K562 (cell line): ENCODE results near the gene NDFIP1. TPM values are rescaled to one million over a fixed set of nuclear protein-coding genes. Genes with fewer than 3 reads are reported as not detected.
A peak's percentile ranks its signal among the peaks of the same experiment; 100 is the strongest.

Experiments used
- ATAC-seq: fragments of 200-7000 bp; cut with Tn5 transposase; 3 replicates; pipeline ENCODE4 v1.9.1; 2020; ENCODE audit warnings: moderate library complexity
- BruUV-seq: library from RNA; stranded (reverse); fragments of 400-500 nt; replicated peaks from 2 replicates; lab custom pipeline; 2021; lab: Mats Ljungman, UMichigan
- CTCF ChIA-PET: fragments of 300-600 bp; formaldehyde crosslinking; extraction: SDS; loops from one replicate; lab custom pipeline; 2021; ENCODE audit warnings: low intra/inter-chr PET ratio; lab: Yijun Ruan, JAX
- POLR2A ChIA-PET: fragments of 300-600, 350-650 bp; sonication (Branson Sonifier 250); formaldehyde crosslinking; extraction: SDS; loops from one replicate; lab custom pipeline; 2021; ENCODE audit warnings: antibody characterized with exemption, inconsistent platforms; lab: Yijun Ruan, JAX
- DNase-seq, 4 experiments: peaks; one replicate each; pipeline versions ENCODE4 v3.0.0 to v3.0.0-alpha.2; 2011 to 2018; ENCODE audit warnings: low spot score in 3 of 4, mixed read lengths in 3 of 4; ENCODE audit errors: extremely low read depth in 1 of 4
- FAIRE-seq: peaks from 2 replicates; lab custom pipeline; 2011; peaks lifted over from hg19 to GRCh38; lab: Jason Lieb, UNC
- H2AFZ ChIP-seq: 2 replicates; pipeline ENCODE4 v1.6.0; 2011; ENCODE audit warnings: low read depth, low read length, control low read depth, inconsistent platforms
- H3K27ac ChIP-seq: fragments of 200-600 bp; 3 replicates; pipeline ENCODE4 v1.8.0; 2011; ENCODE audit warnings: low read depth, mild to moderate bottlenecking, control low read depth, inconsistent platforms, low read length, moderate library complexity, mixed read lengths; ENCODE audit errors: extremely low read depth
- H3K27me3 ChIP-seq, 2 experiments: fragments of 300-600 bp in 1 of 2; 2 replicates in 1 of 2; 3 replicates in 1 of 2; pipeline versions ENCODE4 v1.6.0 to v1.8.0; 2011; ENCODE audit warnings: inconsistent platforms in 2 of 2, low read length in 2 of 2, mild to moderate bottlenecking in 1 of 2, mixed read lengths in 1 of 2, moderate library complexity in 1 of 2; ENCODE audit not compliant: control insufficient read depth in 2 of 2, insufficient read depth in 2 of 2
- H3K36me3 ChIP-seq: fragments of 300-600 bp; 3 replicates; pipeline ENCODE4 v1.8.0; 2011; ENCODE audit warnings: mild to moderate bottlenecking, low read length, inconsistent platforms; ENCODE audit not compliant: control insufficient read depth, insufficient read depth
- H3K4me1 ChIP-seq, 2 experiments: fragments of 200-600 bp in 1 of 2; replicated peaks in 1 of 2; 2 replicates in 1 of 2; 3 replicates in 1 of 2; pipeline versions ENCODE4 v1.5.1 to v1.8.0; 2011; ENCODE audit warnings: inconsistent platforms in 2 of 2, low read length in 2 of 2, mild to moderate bottlenecking in 1 of 2, mixed read lengths in 1 of 2, moderate library complexity in 1 of 2; ENCODE audit not compliant: control insufficient read depth in 2 of 2, insufficient read depth in 2 of 2
- H3K4me2 ChIP-seq: 2 replicates; pipeline ENCODE4 v1.6.1; 2011; ENCODE audit warnings: low read length, control low read depth, inconsistent platforms, mixed read lengths; ENCODE audit not compliant: insufficient read depth
- H3K4me3 ChIP-seq: fragments of 200-600 bp; sonication (generic), shearing (Covaris generic); 2 replicates; pipeline ENCODE4 v1.5.1; 2016; ENCODE audit warnings: control low read depth, inconsistent platforms
- H3K79me2 ChIP-seq: fragments of 200-600 bp; 3 replicates; pipeline ENCODE4 v1.8.0; 2011; ENCODE audit warnings: low read length, inconsistent platforms; ENCODE audit not compliant: control insufficient read depth, insufficient read depth
- H3K9ac ChIP-seq, 2 experiments: 2 replicates each; pipeline versions ENCODE4 v1.6.0 to v1.6.1; 2011; ENCODE audit warnings: low read depth in 2 of 2, low read length in 2 of 2, control low read depth in 1 of 2, inconsistent platforms in 1 of 2, mild to moderate bottlenecking in 1 of 2, mixed read lengths in 1 of 2; ENCODE audit not compliant: insufficient read depth in 1 of 2
- H3K9me1 ChIP-seq: one replicate; pipeline ENCODE4 v1.6.0; 2011; ENCODE audit warnings: inconsistent platforms, mild to moderate bottlenecking, low read length, moderate library complexity; ENCODE audit not compliant: control insufficient read depth, insufficient read depth
- H3K9me3 ChIP-seq: replicated peaks from 2 replicates; pipeline ENCODE4 v1.5.1; 2011; ENCODE audit warnings: low read depth, low read length, inconsistent platforms; ENCODE audit not compliant: control insufficient read depth, insufficient read depth
- H4K20me1 ChIP-seq: replicated peaks from 2 replicates; pipeline ENCODE4 v1.6.1; 2011; ENCODE audit warnings: low read length, inconsistent platforms, mixed read lengths; ENCODE audit not compliant: control insufficient read depth, insufficient read depth
- CBFB ChIP-seq: sonication (generic); formaldehyde crosslinking; IDR thresholded peaks from 2 replicates; pipeline ENCODE4 v1.4.0; 2020; ENCODE audit warnings: mild to moderate bottlenecking, missing genetic modification reagents
- CBX8 ChIP-seq: fragments of 200-600 bp; sonication (generic); IDR thresholded peaks from 2 replicates; pipeline ENCODE4 v1.6.1; 2012; ENCODE audit warnings: borderline replicate concordance, mixed run types, low read depth, mild to moderate bottlenecking, moderate library complexity, mixed read lengths, low read length, control low read depth, inconsistent platforms; ENCODE audit not compliant: poor library complexity, severe bottlenecking; ENCODE audit errors: extremely low read depth
- FOS ChIP-seq: IDR thresholded peaks from 3 replicates; pipeline ENCODE4 v1.6.1; 2011; ENCODE audit not compliant: insufficient read length; ENCODE audit errors: extremely low read depth
- HSF4 ChIP-seq: fragments of 250-450 bp; sonication (Bioruptor Pico); IDR thresholded peaks from 2 replicates; pipeline ENCODE4 v2.1.2; 2022; ENCODE audit warnings: mild to moderate bottlenecking, moderate library complexity, borderline replicate concordance
- MAZ ChIP-seq, 2 experiments: fragments of 450-650 bp in 1 of 2; sonication (generic) in 1 of 2; formaldehyde crosslinking; IDR thresholded peaks in 1 of 2; conservative IDR thresholded peaks in 1 of 2; 2 replicates each; pipeline versions ENCODE4 v1.4.0 to v1.5.0; 2020; ENCODE audit warnings: mild to moderate bottlenecking in 1 of 2, missing genetic modification reagents in 1 of 2
- RBM25 ChIP-seq: fragments of 200-400 bp; formaldehyde crosslinking; IDR thresholded peaks from 2 replicates; pipeline ENCODE4 v1.6.1; 2018; ENCODE audit warnings: low read length, low read depth, moderate library complexity; ENCODE audit not compliant: severe bottlenecking
- YBX1 ChIP-seq: fragments of 450-650 bp; IDR thresholded peaks from 2 replicates; pipeline ENCODE4 v1.7.1; 2016; ENCODE audit warnings: mild to moderate bottlenecking
- ZNF717 ChIP-seq: fragments of 250-450 bp; sonication (Bioruptor Pico); IDR thresholded peaks from 2 replicates; pipeline ENCODE4 v1.5.0; 2021
- WGBS: fragments of 100-300 bp; shearing (Covaris generic); methylation state at CpG from one replicate; pipeline ENCODE4 v1.1.6; 2016; ENCODE audit warnings: low coverage, mixed read lengths; ENCODE audit not compliant: insufficient coverage; ENCODE audit errors: missing lambda C conversion rate; 5-methylcytosine and 5-hydroxymethylcytosine counted together
- in situ Hi-C: fragments of 300-500 bp; cut with MboI; formaldehyde crosslinking; loops from 4 replicates; pipeline ENCODE4 v1.15.0; 2018; ENCODE audit warnings: inconsistent platforms, mixed read lengths
- intact Hi-C: fragments of 100-400 bp; cut with micrococcal nuclease; formaldehyde crosslinking; loops from 2 replicates; pipeline ENCODE4 v1.14.2; 2022
- polyA plus RNA-seq, 8 experiments: library from polyadenylated mRNA; depleted of rRNA in 4 of 8; stranded (reverse) in 5 of 8; unstranded in 3 of 8; fragments of >200 nt; fragmentation: Nextera tagmentation in 2 of 8; fragmentation: Illumina TruSeq in 1 of 8; extraction: Ambion mirVana in 2 of 8; extraction: Trizol in 1 of 8; gene quantifications; 2 replicates each; pipeline versions ENCODE4 v1.2.1 to v1.2.3, GENCODE V29; 2011 to 2014; ENCODE audit warnings: inconsistent platforms in 1 of 8, missing spikeins in 1 of 8
- total RNA-seq, 7 experiments: library from RNA; depleted of rRNA in 6 of 7; stranded (reverse); fragments of >200 nt in 6 of 7; fragmentation: Illumina TruSeq in 2 of 7; extraction: Trizol in 2 of 7; gene quantifications; 2 replicates each; pipeline versions ENCODE4 v1.2.1 to v1.2.3, GENCODE V29; 2011 to 2021; ENCODE audit warnings: low replicate concordance in 1 of 7

The NDFIP1 gene
- total and polyA plus RNA-seq, 9 of the 15 experiments (the other 6 are each of a cell fraction or from before 2014, with no cell fraction given), result 5.3 to 37.5 (median 31.9) TPM

GRCh38 chr5:142079306-142079721 lies 29.3 kb upstream of the NDFIP1 start:
- H3K4me3 ChIP-seq, result no peak overlapping the region
- no peak overlapping the region for H2AFZ ChIP-seq
- no peak overlapping the region for H3K9ac ChIP-seq
- no peaks in the 10 kb centered on the region; a peak in 1 of 5 replicates for H3K4me1 ChIP-seq
- H3K4me2 ChIP-seq, result no peak overlapping the region
- H3K9me3 ChIP-seq, result no peaks in the 10 kb centered on the region
- CTCF ChIA-PET, result interaction anchor here (0.5 kb wide), 2 partner anchors 100 to 377 kb away, joined by 3 read pairs; no protein-coding TSS in a partner anchor
- FAIRE-seq (no peak), DNase-seq (no peak), ATAC-seq (no peak)
- in situ Hi-C loops, result no loop called here
- BruUV-seq, result no TSS peak
- 19% methylated on average over 6 of the region's 6 CpGs for WGBS
- no peaks in the 10 kb centered on the region; the same call in 1 of the 2 replicates for H4K20me1 ChIP-seq
- no peaks in the 10 kb centered on the region for H3K36me3 ChIP-seq
- TF ChIP-seq HSF4 (CRISPR knock-in tag), result no peak
- POLR2A ChIA-PET, result interaction anchor here (1.0 kb wide), 1 partner anchor 8 kb away, joined by 4 read pairs; no protein-coding TSS in a partner anchor
- intact Hi-C loops, result no loop called here
- no peak overlapping the region for H3K27ac ChIP-seq
- H3K9me1 ChIP-seq, result no peaks in the 10 kb centered on the region
- H3K79me2 ChIP-seq, result no peaks in the 10 kb centered on the region
- no peaks in the 10 kb centered on the region for H3K27me3 ChIP-seq

- ChIA-PET POLR2A (no interaction called here), CTCF (no interaction called here)
- ATAC-seq, result no peak; the same call in 2 of the 3 replicates
- no peak for DNase-seq
- H3K9me1 ChIP-seq, result no peaks in the 10 kb centered on the region
- no peak overlapping the region for H3K27ac ChIP-seq
- 30% methylated on average over 7 of the region's 7 CpGs for WGBS
- H3K4me2 ChIP-seq, result no peak overlapping the region
- H3K4me1 ChIP-seq, result no peaks in the 10 kb centered on the region; a peak in 1 of 5 replicates
- FAIRE-seq, result no peak
- no TSS peak for BruUV-seq
- H3K9ac ChIP-seq, result no peak overlapping the region
- in situ Hi-C loops, result no loop called here
- no peaks in the 10 kb centered on the region for H3K79me2 ChIP-seq
- no peaks in the 10 kb centered on the region for H3K36me3 ChIP-seq
- intact Hi-C loops, result no loop called here
- H3K9me3 ChIP-seq, result no peaks in the 10 kb centered on the region
- H4K20me1 ChIP-seq, result no peaks in the 10 kb centered on the region; the same call in 1 of the 2 replicates
- TF ChIP-seq CBX8, result no peak
- TF ChIP-seq RBM25, result no peak
- no peak for TF ChIP-seq ZNF717 (CRISPR knock-in tag)
- TF ChIP-seq FOS, result no peak
- TF ChIP-seq CBFB (CRISPR knock-in tag), result 0 out of 2 replicates have a peak, but pooled peaks have one; percentile 35
- TF ChIP-seq MAZ (CRISPR knock-in tag; conservative IDR thresholded peaks at IDR 0.05 in 1 of 2, IDR thresholded peaks at IDR 0.05 in 1 of 2), result no peak
- no peak for TF ChIP-seq YBX1
- no peaks in the 10 kb centered on the region for H3K27me3 ChIP-seq
- H3K4me3 ChIP-seq, result no peak overlapping the region
- 0 out of 2 replicates have a peak overlapping the region, but pooled peaks have one; percentile 55 for H2AFZ ChIP-seq
Observed at GRCh38 chr5:142080248-142080647, 28.3 kb upstream of the NDFIP1 start.
